ENCODE measurements around the gene GLYR1.

GLYR1 gene

DNA sequence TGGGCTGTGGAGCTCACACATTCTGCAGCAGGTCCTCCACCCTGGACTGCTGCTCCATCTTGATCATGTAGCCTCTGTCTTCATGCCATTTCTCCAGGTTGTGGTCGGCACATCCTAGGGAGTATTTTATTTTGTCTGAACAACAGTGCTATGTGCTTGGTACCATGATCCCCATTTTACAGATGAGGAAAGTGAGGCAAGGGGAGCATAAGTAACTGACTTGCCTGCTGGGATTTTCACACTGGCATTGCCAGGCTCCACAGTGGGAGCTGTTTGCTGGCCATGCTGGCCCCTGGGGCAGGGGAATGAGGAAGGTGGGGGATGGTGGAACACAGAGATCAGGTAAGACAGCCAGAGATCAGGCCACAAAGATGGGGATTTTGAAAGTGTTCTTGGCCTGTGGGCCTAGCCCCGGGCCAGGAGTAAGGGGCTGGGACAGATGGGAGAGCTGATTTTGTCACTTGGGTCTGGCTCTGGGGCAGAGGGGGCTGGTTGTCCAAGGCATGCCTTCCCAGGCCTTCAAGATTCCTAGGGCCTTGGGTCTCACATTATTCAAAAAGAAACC, 70.9 kb downstream of the GLYR1 start:
- no peaks in the 10 kb centered on the region for H3K36me3 ChIP-seq (ENCODE audit: control insufficient read depth in 2 of 2, insufficient read depth in 1 of 2, low read length in 2 of 2)
- no peak overlapping the region for H3K27ac ChIP-seq (ENCODE audit: extremely low read depth, low read depth, low read length)
- no peak overlapping the region for H3K4me3 ChIP-seq (ENCODE audit: low read depth, low read length)
- POLR2A ChIA-PET = no interaction called here
- TF ChIP-seq ZNF335 (tag by site-specific recombination; conservative IDR thresholded peaks at IDR 0.05) (no peak), ZNF391 (tag by site-specific recombination; IDR thresholded peaks at IDR 0.05; ENCODE audit: borderline replicate concordance, low read depth) (no peak), ZNF214 (tag by site-specific recombination; IDR thresholded peaks at IDR 0.05; ENCODE audit: borderline replicate concordance) (no peak), ZNF571 (tag by site-specific recombination; IDR thresholded peaks at IDR 0.05) (no peak), ZEB2 (tag by site-specific recombination; IDR thresholded peaks at IDR 0.05) (no peak)
- TF ChIP-seq, protein P1, sequence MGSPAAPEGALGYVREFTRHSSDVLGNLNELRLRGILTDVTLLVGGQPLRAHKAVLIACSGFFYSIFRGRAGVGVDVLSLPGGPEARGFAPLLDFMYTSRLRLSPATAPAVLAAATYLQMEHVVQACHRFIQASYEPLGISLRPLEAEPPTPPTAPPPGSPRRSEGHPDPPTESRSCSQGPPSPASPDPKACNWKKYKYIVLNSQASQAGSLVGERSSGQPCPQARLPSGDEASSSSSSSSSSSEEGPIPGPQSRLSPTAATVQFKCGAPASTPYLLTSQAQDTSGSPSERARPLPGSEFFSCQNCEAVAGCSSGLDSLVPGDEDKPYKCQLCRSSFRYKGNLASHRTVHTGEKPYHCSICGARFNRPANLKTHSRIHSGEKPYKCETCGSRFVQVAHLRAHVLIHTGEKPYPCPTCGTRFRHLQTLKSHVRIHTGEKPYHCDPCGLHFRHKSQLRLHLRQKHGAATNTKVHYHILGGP (tag by site-specific recombination; IDR thresholded peaks at IDR 0.05) = no peak
- TF ChIP-seq, protein P2, sequence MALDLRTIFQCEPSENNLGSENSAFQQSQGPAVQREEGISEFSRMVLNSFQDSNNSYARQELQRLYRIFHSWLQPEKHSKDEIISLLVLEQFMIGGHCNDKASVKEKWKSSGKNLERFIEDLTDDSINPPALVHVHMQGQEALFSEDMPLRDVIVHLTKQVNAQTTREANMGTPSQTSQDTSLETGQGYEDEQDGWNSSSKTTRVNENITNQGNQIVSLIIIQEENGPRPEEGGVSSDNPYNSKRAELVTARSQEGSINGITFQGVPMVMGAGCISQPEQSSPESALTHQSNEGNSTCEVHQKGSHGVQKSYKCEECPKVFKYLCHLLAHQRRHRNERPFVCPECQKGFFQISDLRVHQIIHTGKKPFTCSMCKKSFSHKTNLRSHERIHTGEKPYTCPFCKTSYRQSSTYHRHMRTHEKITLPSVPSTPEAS (tag by site-specific recombination; IDR thresholded peaks at IDR 0.05) = no peak
- TF ChIP-seq, protein P3, sequence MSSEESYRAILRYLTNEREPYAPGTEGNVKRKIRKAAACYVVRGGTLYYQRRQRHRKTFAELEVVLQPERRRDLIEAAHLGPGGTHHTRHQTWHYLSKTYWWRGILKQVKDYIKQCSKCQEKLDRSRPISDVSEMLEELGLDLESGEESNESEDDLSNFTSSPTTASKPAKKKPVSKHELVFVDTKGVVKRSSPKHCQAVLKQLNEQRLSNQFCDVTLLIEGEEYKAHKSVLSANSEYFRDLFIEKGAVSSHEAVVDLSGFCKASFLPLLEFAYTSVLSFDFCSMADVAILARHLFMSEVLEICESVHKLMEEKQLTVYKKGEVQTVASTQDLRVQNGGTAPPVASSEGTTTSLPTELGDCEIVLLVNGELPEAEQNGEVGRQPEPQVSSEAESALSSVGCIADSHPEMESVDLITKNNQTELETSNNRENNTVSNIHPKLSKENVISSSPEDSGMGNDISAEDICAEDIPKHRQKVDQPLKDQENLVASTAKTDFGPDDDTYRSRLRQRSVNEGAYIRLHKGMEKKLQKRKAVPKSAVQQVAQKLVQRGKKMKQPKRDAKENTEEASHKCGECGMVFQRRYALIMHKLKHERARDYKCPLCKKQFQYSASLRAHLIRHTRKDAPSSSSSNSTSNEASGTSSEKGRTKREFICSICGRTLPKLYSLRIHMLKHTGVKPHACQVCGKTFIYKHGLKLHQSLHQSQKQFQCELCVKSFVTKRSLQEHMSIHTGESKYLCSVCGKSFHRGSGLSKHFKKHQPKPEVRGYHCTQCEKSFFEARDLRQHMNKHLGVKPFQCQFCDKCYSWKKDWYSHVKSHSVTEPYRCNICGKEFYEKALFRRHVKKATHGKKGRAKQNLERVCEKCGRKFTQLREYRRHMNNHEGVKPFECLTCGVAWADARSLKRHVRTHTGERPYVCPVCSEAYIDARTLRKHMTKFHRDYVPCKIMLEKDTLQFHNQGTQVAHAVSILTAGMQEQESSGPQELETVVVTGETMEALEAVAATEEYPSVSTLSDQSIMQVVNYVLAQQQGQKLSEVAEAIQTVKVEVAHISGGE (tag by site-specific recombination; conservative IDR thresholded peaks at IDR 0.05; ENCODE audit: low read depth) = no peak
- TF ChIP-seq, protein P4, sequence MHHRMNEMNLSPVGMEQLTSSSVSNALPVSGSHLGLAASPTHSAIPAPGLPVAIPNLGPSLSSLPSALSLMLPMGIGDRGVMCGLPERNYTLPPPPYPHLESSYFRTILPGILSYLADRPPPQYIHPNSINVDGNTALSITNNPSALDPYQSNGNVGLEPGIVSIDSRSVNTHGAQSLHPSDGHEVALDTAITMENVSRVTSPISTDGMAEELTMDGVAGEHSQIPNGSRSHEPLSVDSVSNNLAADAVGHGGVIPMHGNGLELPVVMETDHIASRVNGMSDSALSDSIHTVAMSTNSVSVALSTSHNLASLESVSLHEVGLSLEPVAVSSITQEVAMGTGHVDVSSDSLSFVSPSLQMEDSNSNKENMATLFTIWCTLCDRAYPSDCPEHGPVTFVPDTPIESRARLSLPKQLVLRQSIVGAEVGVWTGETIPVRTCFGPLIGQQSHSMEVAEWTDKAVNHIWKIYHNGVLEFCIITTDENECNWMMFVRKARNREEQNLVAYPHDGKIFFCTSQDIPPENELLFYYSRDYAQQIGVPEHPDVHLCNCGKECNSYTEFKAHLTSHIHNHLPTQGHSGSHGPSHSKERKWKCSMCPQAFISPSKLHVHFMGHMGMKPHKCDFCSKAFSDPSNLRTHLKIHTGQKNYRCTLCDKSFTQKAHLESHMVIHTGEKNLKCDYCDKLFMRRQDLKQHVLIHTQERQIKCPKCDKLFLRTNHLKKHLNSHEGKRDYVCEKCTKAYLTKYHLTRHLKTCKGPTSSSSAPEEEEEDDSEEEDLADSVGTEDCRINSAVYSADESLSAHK (tag by site-specific recombination; IDR thresholded peaks at IDR 0.05) = no peak
- H3K4me1 ChIP-seq (ENCODE audit: control insufficient read depth, insufficient read depth, low read length) = peaks cover 2% of the 10 kb centered on the region; the same call in 1 of the 2 replicates
- H3K9me3 ChIP-seq (ENCODE audit: control insufficient read depth, insufficient read depth, low read depth, low read length) = no peaks in the 10 kb centered on the region
- CTCF ChIA-PET = no interaction called here

DNA sequence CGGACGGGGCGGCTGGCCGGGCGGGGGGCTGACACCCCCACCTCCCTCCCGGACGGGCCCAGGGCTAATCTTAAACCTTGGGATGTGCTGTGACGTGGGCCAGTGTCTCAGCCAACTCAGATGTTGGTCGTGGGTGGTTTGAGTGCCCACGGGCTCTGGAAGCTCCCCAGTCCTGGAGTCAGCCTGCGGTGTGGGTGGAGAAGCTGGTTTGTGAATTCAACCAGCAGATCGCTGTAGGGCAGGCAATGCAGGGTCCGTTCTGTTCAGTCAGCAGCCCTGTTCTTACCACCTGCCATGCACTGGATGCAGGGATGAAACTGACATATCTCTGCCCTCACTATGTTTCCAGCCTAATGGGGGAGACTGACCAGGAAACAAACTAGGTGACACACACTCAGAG, 72.1 kb downstream of the GLYR1 start:
- Histone ChIP-seq H3K36me3 (ENCODE audit: control insufficient read depth in 2 of 2, insufficient read depth in 1 of 2, low read length in 2 of 2) (no peaks in the 10 kb centered on the region), H3K4me3 (ENCODE audit: low read depth, low read length) (no peak overlapping the region), H3K4me1 (ENCODE audit: control insufficient read depth, insufficient read depth, low read length) (no peaks in the 10 kb centered on the region; the same call in 1 of the 2 replicates), H3K27ac (ENCODE audit: extremely low read depth, low read depth, low read length) (no peak overlapping the region), H3K9me3 (ENCODE audit: control insufficient read depth, insufficient read depth, low read depth, low read length) (no peaks in the 10 kb centered on the region)
- TF ChIP-seq ZFHX2 (tag by site-specific recombination; conservative IDR thresholded peaks at IDR 0.05) (peak; percentile 89), EGR2 (tag by site-specific recombination; IDR thresholded peaks at IDR 0.05; ENCODE audit: low read depth) (peak; percentile 85)
- TF ChIP-seq, protein P5, sequence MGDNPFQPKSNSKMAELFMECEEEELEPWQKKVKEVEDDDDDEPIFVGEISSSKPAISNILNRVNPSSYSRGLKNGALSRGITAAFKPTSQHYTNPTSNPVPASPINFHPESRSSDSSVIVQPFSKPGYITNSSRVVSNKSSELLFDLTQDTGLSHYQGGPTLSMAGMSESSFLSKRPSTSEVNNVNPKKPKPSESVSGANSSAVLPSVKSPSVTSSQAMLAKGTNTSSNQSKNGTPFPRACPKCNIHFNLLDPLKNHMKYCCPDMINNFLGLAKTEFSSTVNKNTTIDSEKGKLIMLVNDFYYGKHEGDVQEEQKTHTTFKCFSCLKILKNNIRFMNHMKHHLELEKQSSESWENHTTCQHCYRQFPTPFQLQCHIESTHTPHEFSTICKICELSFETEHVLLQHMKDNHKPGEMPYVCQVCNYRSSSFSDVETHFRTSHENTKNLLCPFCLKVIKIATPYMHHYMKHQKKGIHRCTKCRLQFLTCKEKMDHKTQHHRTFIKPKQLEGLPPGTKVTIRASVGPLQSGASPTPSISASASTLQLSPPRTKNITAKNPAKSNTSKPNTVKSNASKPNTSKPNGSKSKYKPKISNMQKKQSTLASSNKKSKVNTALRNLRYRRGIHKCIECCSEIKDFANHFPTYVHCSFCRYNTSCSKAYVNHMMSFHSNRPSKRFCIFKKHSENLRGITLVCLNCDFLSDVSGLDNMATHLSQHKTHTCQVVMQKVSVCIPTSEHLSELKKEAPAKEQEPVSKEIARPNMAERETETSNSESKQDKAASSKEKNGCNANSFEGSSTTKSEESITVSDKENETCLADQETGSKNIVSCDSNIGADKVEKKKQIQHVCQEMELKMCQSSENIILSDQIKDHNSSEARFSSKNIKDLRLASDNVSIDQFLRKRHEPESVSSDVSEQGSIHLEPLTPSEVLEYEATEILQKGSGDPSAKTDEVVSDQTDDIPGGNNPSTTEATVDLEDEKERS (tag by site-specific recombination; IDR thresholded peaks at IDR 0.05) = no peak
- POLR2A ChIA-PET = no interaction called here
- CTCF ChIA-PET = no interaction called here
